ENCODE data around the gene PALLD.

The PALLD gene

DNA sequence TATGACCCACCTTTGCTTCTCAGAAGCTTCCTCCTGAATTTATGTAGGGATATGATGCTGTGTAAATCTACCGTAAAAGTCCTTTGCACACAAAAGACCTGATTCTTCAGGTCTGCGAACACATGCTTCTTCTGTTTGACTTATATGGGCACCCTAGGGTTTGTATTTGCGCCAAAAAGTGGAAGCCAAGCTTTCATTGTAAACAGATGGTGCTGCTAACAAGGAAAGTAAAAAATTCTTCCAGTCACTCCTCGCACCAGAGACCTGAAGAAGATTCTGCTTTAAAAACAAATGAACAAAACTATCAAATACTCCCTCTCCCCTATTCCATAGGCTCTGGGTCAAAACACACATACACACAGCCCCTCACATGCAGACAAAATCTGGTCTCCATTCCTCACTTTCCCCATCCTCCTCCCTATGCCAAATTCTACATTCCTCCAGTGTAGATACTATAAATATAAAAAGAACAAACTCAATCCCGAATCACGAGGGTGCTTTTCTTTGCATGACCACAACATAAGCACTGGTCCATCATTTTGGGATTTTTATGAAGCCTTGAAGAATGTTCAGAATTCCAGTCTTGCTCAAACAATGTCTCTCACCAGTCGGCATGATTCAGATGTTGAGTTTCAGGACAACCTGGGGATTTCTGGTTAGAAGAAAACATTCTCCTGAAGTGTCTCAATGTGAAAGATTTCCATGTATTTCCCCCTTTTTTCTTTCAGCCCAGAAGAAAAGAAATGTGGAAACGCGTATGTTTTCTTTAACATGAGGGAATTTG, 125.1 kb downstream of the PALLD start:
- DNase-seq (ENCODE audit: low read depth in 3 of 3, low spot score in 1 of 3), result no peak

GRCh38 chr4:168622600-168622999, 125.7 kb downstream of the PALLD start:
- no peak for DNase-seq (ENCODE audit: low read depth in 3 of 3, low spot score in 1 of 3)

DNA sequence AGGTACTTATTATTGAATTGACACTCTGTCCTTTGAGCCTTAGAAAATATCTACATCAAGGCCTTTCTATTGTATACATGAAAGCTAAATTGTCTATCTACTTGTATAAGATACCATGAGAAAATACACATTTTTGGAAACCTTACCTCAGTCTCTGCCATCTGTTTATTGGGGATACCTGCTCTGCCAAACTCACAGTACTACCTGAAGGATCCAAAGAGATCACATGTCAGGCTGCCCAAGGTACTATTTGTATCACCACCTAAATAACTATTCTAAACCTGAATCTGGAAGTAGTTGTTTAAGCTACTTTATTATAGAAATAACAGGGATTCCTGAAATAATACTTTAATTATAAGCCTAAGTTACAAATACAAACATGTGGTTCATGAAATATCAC, 126.2 kb downstream of the PALLD start:
- DNase-seq (ENCODE audit: low read depth in 3 of 3, low spot score in 1 of 3), result no peak

DNA sequence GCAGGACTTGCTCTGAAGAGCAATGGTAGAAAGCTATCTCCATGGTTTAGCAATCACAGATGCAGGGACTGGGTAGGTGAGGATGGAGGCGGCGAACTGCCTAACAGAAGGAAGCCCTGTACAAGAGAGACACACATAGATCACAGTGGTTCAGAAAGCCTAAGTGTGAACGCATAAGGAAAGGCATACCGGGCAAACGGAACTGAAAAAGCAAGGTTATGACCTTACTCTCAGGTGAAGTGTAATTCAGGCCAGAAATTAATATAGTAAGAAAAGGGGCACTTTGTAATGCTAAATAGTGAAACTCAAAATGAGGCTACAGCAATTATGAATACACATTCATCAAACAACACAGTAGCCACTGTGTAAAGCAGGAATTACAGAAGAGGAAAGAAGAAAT, 126.6 kb downstream of the PALLD start:
- no peak for DNase-seq (ENCODE audit: low read depth in 3 of 3, low spot score in 1 of 3)

DNA sequence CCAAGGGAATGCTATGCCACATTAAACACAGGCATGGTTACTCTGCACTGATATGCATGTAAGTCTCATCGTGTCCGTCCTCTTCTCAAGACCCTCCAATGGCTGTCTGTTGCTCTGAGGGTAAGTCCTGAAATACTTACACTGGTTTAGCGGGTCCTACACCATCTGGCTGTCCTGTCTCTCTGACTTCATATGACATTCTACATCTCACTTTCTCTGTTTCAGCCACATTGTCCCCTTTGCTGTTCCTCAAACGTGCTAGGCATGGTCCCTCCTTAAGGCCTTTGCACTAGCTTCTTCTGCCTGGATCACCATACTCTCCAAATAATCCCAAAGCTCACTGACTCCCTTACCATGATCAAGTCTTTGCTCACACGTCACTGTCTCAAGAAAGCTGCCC, 131.4 kb downstream of the PALLD start:
- no peak for DNase-seq (ENCODE audit: low read depth in 3 of 3, low spot score in 1 of 3)

DNA sequence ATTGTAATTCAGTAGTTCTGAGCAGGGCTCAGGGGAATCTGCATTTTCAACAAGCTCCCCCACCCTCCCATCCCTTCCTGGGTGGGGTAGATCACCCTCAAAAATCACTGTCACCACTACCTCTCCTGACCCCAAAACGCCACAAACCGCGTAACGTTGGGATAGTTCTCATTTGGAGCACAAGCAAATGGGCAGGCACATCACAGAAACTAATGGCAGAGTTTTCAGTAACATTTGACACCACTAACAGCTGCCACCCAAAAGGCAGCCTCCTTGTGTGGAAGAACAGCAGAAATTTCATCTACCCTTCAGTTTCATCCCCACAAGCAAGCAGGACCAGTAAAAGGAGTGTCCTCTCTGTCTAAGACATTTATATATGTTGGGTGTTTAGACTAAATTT, 132.7 kb downstream of the PALLD start:
- no peak for DNase-seq (ENCODE audit: low read depth in 3 of 3, low spot score in 1 of 3)

DNA sequence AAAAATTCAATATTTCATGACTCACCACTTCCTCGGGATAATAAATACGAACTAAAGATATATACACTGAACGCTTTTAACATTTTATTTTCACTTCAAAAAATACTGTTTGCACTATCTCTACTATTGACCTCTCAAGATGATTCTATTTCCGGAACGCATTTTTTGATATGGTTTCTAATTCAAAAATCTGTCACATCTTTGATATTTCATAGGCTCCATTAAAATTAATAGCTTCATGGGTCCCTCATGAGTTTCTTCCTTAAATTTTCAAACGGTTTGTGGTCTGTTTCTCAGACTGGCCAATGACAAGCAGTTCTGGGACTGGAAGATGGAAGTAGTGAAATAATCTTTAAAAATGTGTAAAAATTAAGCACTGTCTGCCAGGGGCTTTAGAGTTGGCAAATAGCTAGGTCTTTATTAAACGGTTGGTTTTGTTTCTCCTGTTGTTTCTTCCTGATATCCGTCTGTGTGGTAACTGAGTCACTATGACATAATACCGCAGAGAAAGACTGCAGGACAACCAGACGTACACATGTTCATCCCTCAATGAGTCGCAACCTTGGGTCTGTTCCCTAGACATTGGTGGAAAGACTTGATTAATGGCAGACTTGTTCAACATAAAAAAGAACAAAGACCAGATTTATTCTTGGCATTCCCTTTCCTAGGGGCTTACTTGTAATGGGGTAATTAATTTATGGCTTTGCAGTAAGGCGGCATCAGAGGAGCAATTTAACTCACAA, 133.8 kb downstream of the PALLD start:
- no peak for DNase-seq (ENCODE audit: low read depth in 3 of 3, low spot score in 1 of 3)

DNA sequence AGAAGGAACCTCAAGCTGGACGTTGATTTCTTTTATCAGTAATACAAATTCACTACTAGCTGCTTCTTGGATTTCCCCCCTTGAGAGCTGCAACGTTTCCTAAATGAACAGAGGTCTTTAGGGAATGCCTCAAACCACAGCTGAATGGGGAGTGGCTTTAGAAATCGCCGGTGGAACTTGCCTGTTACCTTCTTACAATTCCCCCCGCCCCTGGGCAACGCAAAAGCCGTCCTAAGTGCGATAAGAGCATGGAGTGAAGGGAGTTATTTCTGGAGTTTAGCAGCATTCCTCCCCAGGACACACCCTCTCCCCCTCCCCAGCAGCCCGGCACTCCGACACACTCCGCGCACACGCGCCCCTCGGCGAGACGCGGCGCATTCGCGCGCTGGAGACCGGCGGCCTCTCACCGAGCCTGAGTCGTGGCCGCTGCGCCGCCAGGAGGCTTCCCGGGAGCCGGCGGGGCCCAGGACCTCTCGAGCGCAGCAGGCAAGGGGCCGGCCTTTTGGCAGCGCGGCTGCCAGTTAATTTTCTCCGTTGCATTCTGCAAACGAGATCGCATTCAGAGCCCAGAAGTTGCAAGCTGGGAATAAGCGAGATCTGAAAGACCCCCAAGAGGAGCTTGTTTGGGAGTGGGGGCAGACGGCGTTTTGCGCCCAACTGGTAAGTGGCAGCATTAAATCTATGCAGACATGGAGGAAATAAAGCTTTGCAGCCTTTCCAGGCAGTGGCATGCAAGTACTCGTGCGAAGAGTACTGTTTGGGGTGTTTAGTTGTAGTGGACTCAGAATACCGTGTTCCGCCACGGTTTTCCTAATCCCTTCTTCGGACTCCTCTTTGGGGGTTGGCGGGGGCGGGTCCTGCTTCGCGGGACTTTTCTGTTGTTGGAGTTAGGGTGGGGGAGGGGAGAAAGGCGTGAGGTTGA, 134.7 kb downstream of the PALLD start:
- DNase-seq (ENCODE audit: low read depth in 3 of 3, low spot score in 1 of 3), result no peak

- DNase-seq (ENCODE audit: low read depth in 3 of 3, low spot score in 1 of 3), result no peak
Observed at GRCh38 chr4:168632301-168632725, 135.5 kb downstream of the PALLD start.

DNA sequence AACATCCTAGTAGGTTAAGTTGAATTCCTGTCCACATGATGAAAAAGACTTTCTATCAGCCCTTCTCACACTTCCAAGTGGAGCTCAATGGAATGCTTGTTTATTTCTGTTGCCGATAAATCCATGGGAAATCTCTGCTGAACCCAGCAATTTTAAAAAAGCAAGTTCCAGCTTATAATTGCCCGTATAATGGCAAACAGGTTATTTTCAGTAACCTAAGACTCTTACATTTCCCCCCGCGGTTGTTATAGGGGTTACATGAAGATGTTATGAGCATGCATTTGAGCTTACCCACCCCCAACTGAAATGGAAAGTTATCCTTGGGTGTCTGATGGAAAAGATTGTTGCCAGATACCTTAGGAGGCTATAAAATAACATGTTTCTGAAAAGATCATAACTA, 136.2 kb downstream of the PALLD start:
- DNase-seq (ENCODE audit: low read depth in 3 of 3, low spot score in 1 of 3), result no peak

- no peak for DNase-seq (ENCODE audit: low read depth in 3 of 3, low spot score in 1 of 3)
Observed at GRCh38 chr4:168633496-168633895, 136.6 kb downstream of the PALLD start.

GRCh38 chr4:168634276-168634802, 137.5 kb downstream of the PALLD start:
- DNase-seq (ENCODE audit: low read depth in 3 of 3, low spot score in 1 of 3), result no peak

DNA sequence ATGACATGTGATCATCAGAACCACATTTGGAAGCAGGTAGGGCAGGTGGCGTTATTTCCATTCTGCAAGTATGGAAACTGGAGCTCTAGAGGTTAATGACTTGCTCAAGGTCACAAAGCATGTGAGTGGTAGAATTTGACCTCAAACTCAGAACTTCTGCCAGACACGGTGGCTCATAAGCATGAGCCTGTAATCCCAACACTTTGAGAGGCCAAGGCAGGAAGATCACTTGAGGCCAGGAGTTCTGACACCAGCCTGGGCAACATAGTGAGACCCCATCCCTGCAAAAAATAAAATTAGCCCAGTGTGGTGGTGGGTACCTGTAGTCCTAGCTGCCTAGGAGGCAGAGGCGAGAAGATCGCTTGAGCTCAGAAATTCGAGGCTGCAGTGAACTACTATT, 139.2 kb downstream of the PALLD start:
- no peak for DNase-seq (ENCODE audit: low read depth in 3 of 3, low spot score in 1 of 3)

DNA sequence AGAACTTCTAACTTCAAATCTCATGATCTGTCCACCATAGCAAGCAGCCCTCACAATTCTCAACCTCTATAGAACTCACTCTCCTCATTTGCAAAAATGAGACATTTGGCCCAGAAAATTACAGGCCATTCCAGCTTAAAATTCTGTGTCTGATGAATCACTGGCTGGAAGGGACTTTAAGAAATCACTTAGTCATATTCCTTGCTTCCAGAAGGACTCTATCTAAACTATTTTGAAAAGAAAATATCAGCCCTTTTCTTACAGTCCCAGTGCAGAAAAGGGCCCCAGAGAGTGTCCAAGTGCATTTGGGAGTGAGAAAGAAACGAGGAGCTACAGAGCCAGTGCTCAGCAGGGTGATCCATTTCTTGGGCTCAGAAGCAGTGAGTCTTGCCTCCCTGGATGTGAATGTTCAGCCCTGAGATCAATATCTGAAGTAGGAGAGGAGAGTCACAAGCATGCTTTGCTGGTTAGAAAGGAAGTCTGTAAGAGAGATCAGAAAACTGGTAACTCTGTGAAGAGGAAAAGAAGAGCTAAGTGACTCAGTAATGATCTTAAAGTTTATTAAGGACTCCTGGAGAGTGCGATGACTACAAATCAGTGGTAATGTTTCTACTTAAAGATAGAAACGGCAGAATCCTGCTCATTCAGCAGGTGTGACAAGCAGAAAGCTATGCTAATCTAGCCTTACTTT, 139.8 kb downstream of the PALLD start:
- DNase-seq (ENCODE audit: low read depth in 3 of 3, low spot score in 1 of 3), result no peak

DNA sequence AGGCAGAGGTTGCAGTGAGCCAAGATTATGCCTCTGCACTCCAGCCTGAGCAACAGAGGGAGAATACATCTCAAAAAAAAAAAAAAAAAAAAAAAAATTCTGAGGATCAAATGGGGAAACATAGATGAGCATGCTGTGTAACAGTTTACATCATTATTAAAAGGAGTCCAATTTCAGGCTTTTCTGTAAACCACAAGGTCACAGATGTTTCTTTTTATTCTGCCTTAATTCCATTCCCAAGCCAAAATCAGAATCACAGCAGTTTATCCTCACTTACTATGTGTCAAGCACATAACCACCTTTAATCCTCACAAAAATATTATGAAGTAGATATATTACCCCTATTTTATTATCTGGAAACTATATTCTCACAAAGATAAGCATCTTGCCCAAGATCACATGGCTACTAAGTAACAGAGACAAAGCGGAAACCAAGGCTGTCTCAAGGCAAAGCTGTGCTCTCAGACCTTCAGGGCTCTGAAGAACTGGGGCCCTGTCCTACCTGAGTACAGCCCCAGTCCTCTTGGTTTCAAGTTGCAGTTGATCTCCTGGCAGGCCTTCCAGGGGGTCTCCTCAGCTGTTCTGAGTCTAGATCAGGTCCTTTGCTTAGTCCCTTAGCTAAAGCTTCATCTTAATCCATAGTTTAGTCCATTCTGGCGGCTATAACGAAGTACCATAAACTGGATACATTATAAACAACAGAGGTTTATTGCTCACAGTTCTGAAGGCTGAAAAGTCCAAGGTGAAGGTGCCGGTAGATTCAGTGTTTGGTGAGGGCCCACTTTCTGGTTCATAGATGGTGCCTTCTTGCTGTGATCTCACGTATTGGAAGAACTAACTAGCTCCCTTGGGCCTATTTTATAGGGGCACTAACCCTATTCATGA, 141.3 kb downstream of the PALLD start:
- no peak for DNase-seq (ENCODE audit: low read depth in 3 of 3, low spot score in 1 of 3)

DNA sequence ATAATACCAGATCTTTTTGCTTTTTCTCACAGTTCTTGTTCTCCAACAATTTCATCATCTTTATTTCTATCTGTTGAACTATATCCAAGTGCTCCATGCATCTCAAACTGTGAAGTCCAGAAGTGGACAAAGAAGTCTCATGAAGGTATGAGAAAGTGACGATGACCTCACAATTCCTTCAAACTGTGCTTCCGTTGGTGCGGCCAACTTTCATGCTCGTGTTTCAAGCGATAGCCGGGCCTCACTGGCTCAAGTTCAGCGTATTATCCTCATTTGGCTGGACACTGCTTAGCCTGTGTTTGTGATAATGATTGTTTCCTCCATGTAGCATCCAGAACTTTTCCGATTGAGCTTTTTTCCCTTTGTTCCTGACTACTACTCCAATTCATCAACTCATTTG, 143.1 kb downstream of the PALLD start:
- no peak for DNase-seq (ENCODE audit: low read depth in 3 of 3, low spot score in 1 of 3)

DNA sequence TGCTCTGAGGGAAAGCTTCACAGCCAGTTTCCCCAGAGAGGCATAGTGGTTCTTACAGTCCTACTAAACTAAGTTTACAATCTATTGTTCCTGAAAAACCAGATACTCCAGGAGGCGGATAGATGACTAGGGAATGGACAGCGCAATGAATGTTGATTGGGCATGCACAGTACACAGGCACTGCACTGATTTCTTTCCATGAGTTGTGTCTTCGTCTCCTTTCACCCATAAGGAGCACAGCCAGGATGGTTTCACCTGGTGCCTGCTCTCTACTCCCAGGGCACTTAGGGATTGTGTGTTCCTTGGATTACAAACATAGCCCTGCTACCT, 144.9 kb downstream of the PALLD start:
- no peak for DNase-seq (ENCODE audit: low read depth in 3 of 3, low spot score in 1 of 3)

GRCh38 chr4:168642591-168642990, 145.7 kb downstream of the PALLD start:
- no peak for DNase-seq (ENCODE audit: low read depth in 3 of 3, low spot score in 1 of 3)

- DNase-seq (ENCODE audit: low read depth in 3 of 3, low spot score in 1 of 3), result no peak
Observed at GRCh38 chr4:168643111-168643795, 146.4 kb downstream of the PALLD start.
